Measurements from ENCODE around the gene PDIA6.

Gene PDIA6, protein sequence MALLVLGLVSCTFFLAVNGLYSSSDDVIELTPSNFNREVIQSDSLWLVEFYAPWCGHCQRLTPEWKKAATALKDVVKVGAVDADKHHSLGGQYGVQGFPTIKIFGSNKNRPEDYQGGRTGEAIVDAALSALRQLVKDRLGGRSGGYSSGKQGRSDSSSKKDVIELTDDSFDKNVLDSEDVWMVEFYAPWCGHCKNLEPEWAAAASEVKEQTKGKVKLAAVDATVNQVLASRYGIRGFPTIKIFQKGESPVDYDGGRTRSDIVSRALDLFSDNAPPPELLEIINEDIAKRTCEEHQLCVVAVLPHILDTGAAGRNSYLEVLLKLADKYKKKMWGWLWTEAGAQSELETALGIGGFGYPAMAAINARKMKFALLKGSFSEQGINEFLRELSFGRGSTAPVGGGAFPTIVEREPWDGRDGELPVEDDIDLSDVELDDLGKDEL

DNA sequence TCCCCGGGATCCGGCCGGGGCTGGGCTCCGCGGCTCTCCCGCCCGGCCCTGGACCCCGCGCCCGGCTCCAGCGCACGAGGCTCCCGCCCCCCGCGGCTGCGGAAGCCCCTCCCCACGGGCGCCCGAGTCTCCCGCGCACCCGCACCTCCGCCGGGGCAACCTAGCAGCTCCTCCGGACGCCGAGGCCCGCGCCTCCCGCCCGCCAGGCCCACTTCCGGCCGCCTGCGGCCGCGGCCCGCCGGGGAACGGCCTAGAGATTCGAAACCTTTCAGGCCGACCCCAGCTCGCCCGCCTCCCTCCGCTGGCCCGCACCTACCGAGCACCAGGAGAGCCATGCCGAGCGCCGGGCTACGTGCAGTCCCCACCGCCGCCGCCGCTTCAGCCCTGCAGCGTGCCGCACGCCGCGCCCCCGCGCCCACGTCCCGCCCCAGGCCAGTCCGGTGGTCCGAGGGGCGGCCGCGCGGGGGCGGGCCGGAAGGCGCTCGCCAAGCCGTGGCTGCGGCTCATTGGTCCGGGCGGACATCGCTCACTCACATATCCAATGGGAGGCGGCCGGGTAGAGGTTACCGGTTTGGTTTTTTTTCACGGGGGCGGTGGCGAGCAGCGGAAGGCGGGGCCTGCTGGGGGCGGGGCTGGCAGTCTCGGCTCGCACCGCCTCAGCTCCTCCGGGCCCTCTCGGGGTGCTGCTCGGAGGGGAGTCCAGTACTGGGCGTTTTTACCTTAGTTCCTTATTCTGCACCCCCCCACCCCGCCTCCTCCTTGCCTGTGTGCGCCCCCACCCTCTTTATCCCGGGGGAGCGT is at the start of gene PDIA6:
Gene PDIA6, minus strand, starts transcription at position 424 of the 801 bp plus-strand sequence. Its CDS starts 89 bp downstream, at position 335.
- DNase-seq, result peak; percentile 37 to 98 (median 93)

DNA sequence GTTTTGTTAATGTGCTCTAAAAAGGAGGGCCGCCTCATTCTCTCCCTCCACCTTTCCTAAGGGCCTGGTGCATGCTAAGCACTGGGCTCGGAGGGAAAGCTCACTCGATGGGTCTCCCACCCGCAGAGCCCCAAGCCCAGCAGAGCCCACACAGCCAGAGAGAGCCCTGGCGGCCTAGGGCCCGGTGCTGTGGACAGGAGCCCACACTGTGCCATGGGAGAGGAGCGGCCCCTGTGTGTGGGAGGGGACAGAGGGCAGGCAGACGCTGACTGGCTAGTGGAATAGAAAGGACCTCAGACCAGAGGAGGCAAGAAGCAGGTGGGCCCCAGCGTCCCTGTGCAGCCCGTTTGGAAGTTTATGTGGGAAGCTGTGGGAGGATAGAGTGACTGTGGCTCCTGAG is 49.7 kb upstream of the PDIA6 start:
- DNase-seq, result no peak

DNA sequence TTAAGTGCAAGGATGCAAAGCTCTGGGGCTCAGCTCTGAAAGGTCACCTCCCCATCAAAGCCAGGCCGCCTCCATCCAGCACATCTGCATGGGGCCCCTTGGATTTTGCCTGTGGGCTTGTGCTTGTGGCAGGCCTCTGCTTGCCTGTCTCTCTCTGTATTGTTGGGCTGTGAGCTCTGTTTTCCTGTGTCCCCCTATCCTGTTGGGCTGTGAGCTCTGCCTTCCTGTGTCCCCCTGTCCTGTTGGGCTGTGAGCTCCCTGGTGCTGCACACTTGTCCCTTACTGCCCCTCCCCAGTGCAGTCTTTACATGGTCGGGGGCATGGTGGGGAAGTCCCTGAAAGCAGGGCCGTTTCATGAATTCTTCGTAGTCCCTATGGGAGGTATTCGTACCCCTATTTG is 49.2 kb upstream of the PDIA6 start:
- DNase-seq, result no peak

DNA sequence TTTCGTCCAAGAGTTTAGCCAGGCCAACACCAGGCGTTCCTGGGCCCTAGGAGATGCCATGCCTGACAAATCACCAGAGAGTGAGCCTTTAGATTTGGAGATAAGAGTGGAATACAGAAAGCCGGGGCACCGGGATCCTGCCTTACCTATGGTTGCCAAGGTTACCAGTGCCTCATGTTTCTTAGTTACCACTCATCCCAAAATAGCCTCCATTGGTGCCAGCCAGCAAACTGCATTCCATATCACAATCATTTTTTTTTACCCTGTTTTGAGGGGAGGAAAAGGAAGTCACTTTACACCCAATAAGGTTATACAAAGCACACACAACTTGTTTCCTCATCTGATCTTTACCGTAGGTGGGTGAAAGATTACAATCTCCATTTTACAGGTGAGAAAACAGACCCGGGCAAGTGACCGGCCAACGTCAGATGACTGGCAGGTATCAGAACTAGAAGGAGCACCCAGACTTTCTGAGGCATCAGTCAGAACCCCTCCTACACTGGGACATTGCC is 48.3 kb upstream of the PDIA6 start:
- DNase-seq, result peak in 1 of 56 donors; percentile 21

DNA sequence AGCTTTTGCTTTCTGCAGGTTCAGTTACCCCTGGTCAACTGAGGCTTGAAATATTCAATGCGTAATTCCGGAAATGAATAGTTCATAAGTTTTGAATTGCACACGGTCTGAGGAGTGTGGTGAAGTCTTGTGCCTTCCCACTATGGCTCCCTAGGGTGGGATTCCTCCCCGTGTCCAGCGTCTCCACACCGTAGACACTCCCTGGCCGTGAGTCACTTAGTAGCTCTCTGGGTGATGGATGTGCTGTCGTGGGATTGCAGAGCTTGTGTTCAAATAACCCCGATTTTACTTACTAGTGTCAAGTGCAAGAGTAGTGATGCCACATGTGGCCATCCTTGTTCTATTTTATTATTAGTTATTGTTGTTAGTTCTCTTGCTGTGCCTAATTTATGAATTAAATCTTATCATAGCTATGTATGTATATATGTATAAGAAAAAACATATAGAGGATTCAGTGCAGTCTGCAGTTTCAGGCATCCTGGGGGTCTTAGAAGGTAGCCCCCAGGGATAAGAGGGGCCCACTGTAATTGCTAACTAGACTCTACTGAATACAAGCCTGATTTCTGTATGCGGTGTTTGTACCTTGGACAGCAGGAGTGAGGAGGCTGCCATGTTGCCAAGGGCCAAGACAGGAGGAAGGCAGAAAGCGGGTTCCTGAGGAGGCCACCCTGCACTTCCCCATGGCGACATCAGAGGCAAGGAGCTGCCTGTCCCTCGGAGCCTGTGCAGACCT is 47.7 kb upstream of the PDIA6 start:
- DNase-seq, result no peak

DNA sequence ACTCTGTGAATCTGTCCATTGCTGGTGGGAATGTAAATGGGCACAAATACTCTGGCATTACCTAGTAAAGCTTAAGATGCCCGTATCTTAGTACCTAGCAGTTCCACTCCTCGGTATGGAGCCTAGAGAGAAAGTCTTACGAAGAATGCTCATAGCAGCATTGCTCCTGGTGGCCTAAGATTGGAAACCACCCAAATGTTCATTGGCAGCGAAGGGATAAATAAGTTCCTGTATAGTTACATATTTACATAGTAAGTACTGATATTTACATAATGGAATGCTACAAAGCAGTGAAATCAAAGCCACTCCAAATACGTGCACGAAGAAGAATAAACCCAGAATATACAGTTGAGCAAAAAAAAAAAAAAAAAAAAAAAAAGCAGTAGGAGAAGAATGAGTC is 46.7 kb upstream of the PDIA6 start:
- no peak for DNase-seq

DNA sequence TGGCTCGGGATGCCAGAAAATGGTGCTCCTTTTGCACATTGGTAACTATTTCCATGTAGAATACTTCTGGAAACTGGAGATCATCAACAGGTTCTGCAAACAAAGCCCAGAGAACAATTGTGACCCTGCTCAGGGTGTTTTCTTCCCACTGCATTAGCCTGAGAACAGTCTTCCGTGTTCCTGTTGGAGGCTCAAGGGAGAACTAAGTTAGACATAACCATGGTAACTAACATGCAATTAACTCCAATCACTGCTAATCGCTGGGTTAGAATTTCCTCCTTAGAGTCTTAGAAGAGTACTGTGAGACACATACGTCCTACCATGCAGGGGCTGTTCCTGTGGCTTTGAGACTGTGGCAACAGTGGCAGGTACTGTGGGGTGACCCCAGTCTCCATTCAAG is 36.0 kb upstream of the PDIA6 start:
- no peak for DNase-seq

DNA sequence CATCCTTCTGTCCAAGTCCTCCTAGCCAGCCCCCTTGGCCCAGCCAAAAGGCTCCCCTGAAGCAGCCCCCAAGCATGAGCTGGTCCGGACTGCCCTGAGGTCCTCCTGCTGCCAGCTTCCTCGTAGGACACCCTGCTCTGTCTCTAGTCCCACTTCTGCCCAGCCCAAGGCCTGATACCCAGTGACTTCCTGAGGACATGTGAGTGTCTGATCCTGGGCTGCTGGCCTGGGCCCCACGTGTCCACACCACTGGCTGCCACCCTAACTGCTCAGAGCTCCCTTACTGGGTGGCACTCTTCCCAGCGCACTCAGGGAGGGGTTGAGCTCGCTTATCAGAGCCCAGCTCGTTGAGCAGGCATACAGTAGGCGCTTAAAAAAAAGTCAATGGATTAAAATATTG is 34.4 kb upstream of the PDIA6 start:
- DNase-seq, result peak in 5 of 56 donors; percentile 15 to 41 (median 27)

DNA sequence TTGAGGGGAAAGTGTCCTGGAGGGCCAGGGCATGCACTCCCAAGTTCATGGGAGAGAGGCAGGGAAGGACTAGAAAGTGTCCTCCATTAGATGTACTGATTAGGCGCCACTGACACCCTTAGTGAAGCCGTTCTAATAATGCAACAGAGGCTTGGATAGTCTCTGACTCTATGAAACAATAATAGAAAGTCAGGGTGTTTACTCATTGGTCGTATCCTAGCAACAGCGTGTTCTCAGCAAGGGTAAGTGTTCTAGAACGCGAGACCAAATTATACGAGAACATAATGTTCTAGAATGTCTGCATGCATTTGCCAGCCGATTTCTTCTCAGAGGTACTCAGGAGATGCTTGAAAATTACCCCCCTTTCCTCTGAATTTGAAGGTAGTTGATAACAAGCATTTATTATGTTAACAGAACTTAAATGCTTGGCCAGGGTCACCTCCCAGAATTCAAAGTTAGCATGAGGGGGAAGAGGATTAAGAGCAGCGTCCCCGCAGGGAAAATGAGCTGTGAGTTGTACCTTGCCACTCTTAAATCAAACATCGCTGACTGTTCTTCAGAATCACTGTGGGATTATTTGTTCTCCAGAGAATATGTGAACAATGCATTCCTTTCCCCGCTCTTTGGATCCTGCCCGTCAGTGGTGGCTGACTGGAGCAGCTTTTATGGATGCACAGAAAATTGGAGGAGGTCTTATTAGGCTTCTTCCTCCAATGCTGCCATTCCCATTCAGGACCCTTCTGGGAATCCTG is 33.7 kb upstream of the PDIA6 start:
- DNase-seq, result peak in 10 of 56 donors; percentile 16 to 57 (median 42)

DNA sequence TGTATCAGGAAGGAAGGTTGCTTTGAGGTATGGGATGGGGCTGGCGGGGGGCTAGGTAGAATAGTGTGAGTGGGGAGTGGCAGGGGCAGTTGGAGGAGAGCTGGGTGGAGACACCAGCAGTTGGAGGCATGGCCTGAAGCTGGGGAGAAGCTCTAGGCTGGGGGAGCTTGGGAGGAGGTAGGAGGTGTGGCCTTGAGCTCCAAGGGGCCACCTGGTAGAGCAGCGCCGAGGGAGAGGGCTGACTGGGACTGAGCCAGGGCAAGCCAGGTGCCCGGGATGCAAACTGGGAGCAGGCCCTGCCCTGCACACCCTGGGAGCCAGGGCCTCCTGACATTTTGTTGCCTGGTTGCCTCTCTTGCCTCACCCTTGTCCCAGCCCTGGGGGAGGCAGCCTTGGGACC is 33.1 kb upstream of the PDIA6 start:
- no peak for DNase-seq

DNA sequence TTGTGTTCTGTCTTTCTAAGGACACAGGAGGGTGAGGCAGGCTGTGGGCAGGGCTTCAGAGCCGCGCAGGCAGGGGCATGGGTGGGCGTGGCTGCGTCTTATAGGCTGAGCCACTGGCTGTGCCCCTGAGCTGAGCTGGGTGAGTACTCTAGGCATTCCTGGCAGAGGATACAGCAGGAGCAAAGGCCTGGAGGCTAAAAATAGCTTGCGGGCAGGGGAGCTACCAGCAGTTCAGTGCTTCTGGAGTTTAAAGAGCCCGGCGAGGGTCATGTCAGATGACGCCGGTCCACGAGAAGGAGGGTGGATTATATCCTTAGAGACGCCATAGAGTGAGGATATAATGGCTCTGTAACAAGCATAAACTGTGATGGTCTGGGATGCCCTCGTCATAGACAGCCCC is 31.5 kb upstream of the PDIA6 start:
- peak in 18 of 56 donors; percentile 18 to 72 (median 44) for DNase-seq

DNA sequence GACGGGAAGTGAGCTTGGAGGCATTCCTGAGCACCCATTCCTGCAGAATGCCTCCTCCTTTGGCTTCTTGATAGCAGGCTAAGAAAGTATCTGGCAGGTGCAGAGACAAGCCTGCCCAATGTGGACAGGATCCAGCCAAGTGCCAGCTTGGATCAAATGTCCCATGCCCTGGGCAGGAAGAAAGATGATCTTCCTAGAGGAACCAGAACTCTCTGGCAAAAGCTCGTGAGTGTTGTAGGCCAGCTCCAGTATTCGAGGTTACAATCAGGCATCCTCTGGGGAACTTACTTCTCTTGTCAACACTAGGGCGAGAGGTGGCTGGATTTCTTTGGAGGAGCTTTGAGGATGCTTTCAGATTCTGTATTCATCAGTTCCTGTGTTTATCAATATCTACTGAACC is 29.9 kb upstream of the PDIA6 start:
- no peak for DNase-seq

DNA sequence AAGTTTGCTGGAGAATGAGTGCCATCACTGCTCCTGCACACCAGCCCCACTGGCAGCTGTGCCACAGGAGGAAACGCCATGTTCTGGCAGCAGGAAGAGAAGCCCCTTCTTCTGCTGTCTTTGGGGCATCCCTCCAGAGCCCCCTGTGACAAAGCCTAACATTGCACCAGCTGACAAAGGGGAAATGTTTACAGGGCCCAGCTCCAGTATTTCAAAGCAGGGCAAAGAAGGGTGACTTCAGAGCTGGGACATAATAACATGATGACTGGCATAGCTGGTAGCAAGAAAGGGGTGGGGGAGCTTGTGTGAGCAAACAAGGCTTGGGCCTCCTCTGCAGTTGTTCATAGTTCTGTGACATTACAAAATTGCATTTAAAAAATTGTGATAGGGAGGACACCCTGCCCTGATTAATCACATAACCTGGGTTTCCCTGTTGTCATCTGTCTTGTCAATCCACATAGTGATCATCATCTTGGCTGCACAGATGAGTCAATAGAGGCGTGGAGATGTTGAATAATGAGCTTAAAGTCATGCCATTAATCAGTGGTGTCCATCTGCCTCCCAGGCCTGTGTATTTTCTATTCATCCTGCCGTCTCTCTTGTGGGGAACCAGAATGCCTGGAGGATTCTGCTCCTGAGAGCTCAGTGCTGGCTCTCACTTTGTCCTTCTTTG is 29.1 kb upstream of the PDIA6 start:
- DNase-seq, result no peak

DNA sequence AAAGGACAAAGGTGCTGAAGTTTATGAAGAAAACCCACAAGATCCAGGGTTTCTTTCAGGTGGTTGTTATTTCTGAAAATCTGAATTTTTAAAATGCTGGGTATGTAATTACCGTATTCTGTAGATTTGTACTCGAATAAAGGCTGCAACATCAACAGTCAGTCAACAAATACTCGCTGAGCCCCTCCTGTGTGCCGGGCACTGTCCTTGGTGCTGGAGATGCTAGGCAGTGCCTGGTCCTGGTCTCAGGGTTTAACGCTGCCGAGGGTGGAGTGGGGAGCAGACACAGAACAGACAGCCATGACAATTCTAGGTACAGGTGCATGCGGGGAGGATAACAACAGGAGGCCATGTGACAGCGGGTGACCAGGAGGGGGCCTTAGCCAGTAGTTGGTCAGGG is 27.2 kb upstream of the PDIA6 start:
- DNase-seq, result no peak

DNA sequence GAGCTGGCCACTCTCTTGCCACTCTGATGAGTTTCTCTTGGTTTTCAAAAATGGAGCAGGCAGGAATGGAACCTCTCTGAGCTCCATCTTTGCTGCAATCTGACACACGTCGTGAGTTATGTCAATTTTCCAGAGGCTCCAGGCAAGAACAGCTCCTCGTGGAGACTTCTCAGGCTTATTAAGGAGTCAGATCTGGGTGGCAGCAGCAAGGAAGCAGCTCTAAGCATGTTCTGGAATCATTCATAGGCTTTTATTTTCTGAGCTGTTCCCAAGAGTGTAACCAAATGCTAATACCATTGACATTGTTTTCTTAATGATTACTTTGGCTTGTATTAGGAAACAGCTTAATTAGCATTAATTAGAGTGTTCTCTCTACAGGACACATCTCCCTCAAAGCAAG is 26.1 kb upstream of the PDIA6 start:
- DNase-seq, result no peak

DNA sequence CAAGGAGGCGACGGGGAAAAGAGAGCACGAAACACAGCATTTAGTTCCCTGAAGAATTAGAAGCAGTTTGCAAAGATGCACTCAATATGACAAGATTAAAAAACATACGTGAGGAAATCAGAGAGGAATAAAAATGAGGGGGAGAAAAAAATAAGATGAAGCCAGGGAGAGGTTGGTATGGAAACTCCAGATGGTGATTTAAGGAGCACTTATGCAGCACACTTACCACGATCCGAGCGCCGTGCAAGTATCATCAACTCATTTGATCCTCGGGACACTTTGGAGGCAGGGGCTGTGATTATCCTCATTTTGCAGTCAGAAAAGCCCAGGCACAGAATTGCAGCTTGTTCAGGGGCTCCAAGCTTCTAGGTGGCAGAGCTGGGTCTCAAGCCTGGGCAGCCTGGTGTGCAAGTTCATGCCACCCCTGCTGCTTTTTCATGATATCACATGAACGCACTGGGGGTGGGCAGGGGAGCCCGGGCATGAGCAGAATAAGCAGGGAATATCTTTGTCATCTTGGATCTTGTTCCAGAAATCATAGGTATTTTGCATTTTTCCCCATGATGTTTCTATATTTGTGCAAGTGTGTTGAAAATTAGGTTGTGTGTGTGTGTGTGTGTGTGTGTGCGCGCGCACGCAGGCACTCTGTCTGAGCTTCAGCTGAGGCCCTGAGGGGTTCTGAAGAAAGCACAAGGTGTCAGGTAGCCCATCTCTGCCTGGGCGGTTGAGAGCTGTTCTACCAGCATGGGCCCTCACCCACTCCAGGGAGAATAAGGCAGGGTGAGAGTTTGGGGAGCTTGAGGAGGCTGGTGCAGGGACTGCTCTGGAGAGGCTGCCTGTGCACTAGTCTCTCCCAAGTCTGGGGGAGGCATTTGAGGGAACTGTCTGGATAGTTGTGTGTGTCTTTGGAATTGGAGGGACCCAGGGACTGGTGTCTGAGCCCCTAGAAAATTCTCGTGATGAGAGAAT is 25.0 kb upstream of the PDIA6 start:
- DNase-seq, result peak in 10 of 56 donors; percentile 27 to 70 (median 46)

DNA sequence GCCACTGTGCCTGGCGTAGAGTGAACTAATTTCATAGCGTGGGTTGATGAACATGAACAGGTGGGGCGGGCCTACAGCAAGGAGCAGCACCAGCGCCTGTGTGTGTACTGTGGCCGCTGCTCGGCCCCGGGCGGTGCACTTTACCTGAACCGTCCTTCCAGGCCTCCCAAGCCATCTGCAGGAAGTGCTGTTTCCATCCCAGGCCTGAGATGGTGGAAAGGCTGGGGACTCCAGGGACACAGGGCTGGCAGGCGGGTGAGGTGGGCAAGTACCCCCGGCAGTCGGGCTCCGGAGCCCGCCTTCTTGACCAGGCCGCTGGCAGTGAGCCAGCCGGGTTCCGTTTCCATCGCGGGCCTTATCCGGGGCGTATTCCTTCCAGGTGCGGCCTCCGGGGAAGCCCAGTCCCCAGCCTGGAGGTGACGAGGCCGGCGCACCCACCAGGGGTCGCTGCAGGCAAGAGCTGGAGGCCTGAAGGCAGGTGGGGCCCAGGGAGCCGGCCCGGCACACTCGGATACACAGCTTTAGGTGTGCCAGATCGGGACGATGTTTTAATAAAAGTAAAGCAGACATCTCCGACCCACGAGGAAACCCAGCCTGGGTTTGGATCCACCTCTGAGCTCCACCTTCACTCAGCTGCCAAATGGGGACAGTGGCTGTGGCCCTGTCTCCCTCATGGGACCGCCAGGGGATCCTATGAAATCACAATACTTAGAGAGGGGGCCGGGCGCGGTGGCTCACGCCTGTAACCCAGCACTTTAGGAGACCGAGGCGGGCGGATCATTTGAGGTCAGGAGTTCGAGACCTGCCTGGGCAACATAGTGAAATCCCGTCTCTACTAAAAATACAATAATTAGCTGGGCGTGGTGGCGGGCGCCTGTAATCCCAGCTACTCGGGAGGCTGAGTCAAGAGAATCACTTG is 22.7 kb upstream of the PDIA6 start:
- peak in 31 of 56 donors; percentile 12 to 80 (median 49) for DNase-seq
